ACHN (cell line): Measurements from ENCODE around the gene MLH3.
"Not testable (repeated sequence)": the region's sequence is repeated elsewhere in the genome, so short reads cannot be mapped to it uniquely, and the experiment has no call there.

ENCODE experiments used
- DNase-seq: peaks from one replicate; pipeline ENCODE4 v3.0.0-alpha.2; 2015
- in situ Hi-C: cut with HindIII; loops from 2 replicates; pipeline ENCODE4 v1.10.0; 2017; ENCODE audit warnings: low sequenced_read_pairs, low pct_ligation_motif_present, low pct_unique_long_range_greater_than_20kb

Gene MLH3

DNA sequence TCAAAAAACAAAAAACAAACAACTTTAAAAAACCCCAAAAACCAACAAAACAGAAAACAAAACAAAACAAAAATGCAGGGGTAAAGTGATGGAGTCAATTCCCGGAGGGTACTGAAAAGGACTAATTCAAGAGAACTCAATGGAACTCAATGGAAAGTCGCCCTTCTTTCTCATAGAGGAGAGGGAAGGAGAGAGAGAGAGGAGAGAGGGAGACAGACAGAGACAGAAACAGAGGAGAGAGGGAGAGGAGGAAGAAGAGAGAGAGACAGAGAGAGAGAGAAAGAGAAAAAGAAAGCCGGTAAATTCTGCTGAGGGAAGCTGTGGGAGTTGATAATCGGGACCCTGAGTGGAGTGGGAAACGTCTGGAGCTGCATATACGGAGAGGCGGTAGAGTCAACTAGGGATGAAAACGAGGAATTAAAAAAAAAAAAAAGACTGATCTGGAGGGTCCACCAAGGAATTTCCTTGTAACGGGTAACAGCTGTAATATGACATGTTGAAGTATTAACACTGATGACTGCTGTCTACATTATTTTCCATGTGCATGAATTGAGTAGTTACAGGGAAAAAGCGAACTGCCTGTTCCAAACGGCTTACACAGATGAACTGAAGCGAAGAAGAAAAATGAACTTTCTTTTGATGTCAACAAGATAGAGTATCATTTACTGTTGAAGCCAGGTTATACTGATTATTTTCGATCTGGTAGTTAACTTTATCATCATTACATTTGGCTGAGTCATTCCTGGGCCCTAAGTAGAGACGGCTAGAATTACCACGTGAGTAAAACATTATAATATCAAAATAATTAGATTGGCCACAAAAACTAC is 17.2 kb upstream of the MLH3 start:
- DNase-seq = peak; percentile 16
- in situ Hi-C loops = no loop called here

DNA sequence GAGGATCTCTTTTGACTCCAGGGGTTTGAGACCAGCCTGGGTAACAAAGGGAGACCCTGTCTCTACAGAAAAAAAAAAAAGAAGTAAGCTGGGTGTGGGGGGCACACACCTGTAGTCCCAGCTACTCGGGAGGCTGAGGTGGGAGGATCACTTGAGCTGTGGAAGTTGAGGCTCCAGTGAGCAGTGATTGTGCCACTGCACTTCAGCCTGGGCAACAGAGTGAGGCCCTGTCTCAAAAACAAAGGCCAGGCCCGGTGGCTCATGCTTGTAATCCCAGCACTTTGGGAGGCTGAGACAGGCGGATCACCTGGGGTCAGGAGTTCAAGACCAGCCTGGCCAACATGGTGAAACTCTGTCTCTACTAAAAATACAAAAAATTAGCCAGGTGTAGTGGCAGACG is 16.5 kb upstream of the MLH3 start:
- in situ Hi-C loops, DNase-seq: not testable (repeated sequence)

DNA sequence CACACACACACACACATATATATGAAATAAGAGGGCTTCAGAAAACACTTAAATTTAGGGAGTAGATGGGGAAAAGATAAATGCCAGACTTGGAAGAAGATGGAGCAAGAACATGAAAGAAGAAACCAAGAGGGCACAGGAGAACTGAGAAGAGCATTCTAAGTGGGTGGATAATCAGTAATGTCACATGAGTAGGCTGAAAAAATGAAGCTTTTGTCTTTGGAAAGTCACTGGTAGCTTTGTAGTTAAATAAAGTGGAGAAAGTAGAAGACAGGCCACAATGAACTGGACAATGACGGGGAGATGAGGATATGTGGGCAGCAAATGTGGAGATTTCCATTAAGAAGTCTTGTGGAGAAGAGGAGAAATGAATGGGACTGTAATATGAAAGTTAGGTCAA is 15.9 kb upstream of the MLH3 start:
- in situ Hi-C loops = no loop called here
- DNase-seq = no peak

DNA sequence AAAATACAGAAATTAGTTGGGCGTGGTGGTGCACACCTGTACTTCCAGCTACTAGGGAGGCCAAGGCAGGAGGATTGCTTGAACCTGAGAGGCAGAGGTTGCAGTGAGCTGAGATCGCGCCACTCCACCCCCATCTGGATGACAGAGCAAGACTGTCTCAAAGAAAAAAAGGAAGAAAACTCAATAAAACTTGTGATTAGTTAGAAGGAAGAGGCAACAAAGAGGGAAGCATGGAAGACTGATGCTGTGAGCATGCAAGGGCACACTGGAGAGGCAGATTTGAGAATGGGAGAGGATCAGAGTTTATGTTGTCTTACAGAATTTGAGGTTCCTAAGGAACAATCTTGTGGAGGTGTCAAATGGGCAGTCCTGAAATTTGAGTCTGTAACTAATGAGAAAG is 15.4 kb upstream of the MLH3 start:
- DNase-seq = no peak
- in situ Hi-C loops = no loop called here

DNA sequence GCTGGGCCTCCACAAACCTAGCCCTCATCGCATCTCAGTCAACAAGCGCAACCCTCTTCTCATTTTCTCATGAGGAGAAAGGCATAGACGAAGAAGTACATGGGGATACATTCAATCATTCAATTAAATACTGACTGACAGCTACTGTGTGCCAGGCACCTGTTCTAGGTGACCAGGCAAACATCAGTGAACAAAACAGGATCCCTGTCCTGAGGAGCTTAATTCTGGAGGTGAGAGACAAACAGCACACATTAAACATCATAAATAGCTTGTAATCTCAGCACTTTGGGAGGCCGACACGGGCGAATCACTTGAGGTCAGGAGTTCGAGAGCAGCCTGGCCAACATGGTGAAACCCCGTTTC is 12.9 kb upstream of the MLH3 start:
- in situ Hi-C loops = no loop called here
- no peak for DNase-seq

DNA sequence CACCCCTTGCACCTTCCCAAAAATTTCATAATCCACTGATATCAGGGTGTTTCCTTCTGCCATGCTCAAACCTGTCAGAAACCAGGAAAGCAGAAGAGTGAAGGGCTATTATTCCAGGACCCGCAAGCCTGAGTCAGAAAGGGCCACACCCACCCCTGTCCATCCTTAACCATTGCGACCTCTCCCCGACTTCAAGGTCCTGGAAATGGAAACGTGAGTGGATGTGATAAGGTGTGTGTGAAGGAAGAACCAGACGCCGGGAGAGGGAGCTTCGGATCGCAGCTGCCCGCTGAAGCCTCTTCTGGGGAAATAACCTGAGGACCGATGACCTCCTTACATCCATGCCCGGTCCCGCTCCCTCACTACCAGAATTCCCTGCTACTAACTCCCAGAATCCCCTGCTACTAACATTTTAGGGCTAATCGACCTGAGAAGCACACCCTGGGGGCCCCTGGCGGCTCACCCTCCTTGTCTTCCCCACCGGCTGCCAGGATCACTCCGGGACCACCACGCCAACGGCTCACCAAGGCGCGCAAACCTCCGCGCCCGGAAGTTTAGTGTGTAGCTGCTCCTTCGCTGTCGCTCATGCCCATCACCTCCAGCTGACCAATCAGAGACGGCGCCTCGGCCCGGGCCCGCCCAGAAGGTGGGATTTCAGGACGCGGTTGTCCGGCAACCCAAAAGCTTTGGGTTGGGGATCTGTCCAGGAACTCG is 12.4 kb upstream of the MLH3 start, which contains the start of gene ACYP1:
Gene ACYP1, minus strand, starts transcription at position 534 of the 714 bp plus-strand sequence. Its CDS starts 471 bp downstream, at position 63.
- peak; percentile 84 for DNase-seq
- in situ Hi-C loops = no loop called here

DNA sequence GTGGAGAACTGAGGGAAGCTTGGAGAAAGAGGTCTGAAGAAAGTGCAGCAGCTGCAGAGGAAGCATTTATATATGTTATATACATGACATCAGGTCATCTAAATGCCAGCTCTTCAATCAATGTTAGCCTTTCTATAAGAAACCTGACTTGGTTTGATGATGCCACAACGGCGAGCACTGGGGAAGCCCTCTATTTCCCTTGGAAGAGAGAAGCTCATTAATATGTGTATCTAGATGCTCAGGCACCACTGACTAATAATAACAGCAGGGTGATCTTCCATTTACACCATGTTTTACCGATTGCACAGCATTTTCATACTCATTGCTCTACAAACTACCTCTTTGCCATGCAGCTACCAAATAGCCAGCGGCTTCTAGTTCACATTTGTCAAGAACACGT is 11.7 kb upstream of the MLH3 start:
- no peak for DNase-seq
- in situ Hi-C loops = no loop called here

DNA sequence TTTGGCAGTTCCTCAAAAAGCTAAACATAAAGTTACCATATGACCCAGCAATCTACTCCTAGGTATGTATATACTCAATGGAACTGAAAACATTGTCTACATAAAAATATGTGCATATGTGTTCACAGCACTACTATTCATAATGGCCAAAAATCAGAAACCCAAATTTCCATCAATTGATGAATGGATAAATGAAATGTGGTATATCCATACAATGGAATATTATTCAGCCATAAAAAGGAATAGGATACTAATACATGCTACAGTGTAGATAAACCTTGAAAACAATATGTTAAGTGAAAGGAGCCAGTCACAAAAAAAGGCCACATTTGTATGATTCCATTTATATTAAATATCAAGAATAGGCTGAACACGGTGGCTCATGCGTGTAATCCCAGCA is 9.2 kb upstream of the MLH3 start:
- in situ Hi-C loops = no loop called here
- DNase-seq = no peak

DNA sequence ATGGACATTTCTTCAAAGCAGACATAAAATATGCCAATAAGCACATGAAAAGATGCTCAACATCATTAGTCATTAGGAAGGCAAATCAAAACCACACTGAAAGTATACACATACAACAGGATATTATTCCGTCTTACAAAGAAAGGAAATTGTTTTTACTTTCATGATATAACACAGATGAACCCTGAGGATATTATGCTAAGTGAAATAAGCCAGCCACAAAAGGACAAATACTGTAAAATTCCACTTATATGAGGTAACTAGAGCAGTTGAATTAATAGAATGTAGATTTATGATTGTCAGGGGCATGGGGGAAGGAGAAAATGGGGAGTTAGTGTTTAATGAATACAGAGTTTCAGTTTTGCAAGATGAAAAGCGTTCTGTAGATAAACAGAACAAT is 8.4 kb upstream of the MLH3 start:
- in situ Hi-C loops = no loop called here

DNA sequence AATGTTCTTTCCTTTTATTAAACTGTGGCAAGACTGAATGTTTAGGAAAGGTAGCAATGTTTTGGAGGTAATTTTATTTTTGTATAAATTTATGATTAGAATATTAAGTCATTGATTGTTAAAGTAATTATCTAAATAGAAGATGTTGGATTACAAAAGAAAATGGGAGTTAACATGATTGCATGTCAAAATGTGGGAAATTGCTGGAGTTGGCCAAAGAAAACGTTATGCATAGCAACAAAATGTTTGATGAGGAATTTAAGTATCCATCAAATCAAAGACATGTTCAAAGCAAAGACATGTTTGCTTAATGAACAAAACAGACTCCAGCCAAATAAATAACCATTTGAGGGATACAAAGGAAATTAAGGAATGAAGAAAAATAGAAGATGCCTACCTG is 3.2 kb upstream of the MLH3 start:
- in situ Hi-C loops = no loop called here
- DNase-seq = no peak

More for the DNA sequence above, 8.4 kb upstream of the MLH3 start:
- no peak for DNase-seq

DNA sequence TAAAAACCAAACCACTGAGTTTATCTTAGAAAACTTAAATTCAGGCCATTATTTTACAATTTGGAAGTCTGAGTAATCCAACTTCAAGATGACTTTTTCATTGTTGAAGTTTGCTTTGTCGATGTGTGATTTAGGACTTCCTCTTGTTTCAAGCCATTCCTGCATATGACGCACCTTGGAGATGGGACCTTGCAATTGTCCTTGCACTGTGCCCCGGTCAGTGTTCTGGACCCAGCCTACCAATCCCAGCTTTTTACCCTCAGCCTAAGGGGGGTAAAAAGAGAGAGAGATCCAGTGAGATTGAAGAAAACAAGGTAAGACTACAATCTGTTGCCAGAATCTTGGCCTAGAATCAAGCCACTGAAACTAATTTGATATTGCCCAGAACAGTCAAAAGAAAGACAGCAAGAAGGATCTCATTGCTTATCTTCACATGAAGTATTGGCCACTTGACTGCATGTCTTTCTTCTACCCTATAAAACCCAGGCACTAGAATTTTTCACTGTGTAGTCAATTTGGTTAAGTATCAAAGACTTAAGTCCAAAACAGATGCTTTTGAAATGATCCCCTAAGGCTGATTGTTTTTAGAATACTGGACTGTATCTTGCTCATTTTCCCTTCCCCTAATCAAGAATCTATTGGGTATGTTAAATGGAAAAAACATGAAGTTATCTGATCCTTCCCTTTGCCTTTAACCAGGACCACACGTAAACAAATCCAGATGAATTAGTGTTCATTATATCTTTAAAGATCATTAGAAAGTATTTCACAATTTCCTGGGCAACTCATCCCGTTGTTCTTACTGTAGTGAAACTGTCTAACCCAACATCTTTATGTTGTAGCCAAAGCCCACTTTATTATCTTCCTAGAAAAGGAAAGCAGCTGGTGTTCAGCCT is 2.4 kb upstream of the MLH3 start:
- in situ Hi-C loops = no loop called here

DNA sequence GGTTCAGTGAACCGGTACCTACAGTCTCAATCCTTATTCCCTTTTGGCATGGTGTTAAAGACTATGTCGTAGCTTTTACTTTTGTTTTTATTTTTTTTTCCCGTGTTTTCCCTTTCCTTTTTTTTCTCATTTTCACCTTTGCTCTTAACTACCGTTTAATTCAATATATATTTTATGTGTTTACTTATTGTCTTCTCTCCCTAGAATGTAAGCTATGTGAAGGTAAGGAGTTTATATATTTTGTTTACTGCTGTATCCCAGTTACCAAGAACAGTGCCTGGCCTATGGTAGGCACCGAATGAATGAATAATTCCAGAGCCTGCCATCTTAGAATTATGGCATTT is 261 bp upstream of the MLH3 start:
- in situ Hi-C loops = no loop called here
- DNase-seq = no peak

More for the DNA sequence above, 2.4 kb upstream of the MLH3 start:
- no peak for DNase-seq

DNA sequence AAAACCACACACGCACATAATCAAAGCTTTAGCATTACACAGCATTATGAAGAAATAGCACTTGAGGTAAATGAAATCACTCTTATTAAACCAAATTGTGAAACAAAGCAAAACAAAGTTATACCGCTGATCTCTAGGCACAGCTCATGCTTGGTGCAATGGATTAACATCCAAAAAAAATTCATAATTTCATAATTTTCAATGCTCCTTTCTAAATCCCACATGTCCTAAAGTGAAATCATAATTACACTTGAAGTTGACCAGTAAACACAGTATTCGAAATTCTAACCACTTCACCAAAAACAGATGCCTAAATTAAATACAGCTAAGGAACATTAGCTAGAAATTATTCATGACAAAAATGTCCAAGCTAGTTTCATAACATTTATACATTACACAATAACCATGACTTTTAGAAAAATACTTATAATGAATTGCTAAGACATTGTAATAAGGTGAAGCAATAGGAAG is 1.5 kb downstream of the MLH3 start:
- no peak for DNase-seq
- in situ Hi-C loops = no loop called here

DNA sequence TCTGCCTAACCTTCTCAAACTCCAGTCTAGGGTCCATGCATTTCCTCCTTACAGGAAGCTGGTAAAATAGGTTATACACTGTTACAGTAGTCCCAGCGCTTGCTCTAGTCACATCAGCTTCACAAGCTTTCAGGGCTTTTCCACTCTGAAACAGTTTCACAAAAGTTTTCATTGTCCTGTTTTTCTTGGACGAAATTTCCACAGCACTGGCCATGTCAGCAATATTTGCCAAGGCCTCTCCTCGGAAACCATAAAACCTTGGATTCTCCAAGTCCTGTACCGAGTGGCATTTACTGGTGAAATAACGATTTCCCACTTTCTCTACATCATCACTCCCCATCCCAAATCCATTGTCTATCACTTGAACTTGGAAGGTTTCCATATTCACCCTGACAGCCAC is 2.1 kb downstream of the MLH3 start:
- no peak for DNase-seq
- in situ Hi-C loops = no loop called here

DNA sequence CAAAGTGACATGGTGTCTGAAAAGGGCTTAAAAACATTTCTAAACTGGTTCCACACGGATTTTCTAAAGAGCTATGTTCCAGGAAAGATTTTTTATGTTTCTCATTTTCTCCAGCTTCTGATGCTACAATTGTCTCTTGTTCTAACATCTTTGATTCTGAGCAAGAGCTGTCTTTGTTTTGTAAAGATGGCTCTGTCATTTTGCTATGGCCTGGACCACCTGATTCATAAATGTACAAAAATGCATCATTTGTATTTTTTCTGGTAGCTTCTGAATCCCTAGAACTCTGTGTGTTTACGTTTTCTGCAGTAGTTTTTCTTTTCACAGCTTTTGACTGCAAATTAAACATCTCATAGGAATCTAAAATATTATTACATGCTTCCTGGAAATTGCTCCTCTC is 3.2 kb downstream of the MLH3 start:
- in situ Hi-C loops = no loop called here
- DNase-seq = no peak

DNA sequence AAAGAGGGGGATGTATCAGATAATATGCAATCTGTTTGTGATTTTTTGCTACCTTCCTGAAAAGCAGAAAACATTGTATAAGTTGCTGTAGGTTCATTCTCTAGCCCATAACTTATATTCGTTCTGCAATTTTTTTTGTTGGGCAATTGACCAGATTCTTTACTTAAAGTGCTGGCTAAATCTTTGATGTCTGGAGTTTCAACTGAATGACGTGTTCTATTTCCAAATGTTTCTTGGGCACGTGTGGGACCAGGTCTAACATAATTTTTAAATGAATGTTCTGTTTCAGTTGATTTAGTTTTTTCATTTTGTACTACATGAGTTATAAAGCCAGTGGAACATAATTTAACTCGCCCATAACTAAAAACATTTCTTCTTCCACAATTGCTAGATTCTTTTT is 3.8 kb downstream of the MLH3 start:
- no peak for DNase-seq
- in situ Hi-C loops = no loop called here

DNA sequence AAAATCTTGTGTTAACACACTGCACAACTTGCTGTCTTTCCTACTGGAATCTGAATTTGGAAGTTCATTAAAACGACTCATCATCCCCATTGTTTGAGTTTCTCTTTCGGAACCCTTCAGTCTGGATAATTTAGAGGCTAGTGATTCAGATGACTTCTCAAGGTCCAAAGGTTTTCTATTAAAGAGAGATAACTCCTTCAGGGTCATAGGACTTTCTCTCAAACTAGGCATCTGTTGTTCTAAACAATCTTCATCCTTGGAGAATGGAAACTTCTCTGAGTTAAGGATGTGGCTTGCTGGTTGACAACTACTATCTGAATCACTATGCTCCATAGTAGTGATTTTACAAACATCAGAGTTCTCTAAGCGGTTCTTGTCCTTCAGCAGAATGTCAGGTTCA is 4.4 kb downstream of the MLH3 start:
- in situ Hi-C loops = no loop called here
- no peak for DNase-seq

DNA sequence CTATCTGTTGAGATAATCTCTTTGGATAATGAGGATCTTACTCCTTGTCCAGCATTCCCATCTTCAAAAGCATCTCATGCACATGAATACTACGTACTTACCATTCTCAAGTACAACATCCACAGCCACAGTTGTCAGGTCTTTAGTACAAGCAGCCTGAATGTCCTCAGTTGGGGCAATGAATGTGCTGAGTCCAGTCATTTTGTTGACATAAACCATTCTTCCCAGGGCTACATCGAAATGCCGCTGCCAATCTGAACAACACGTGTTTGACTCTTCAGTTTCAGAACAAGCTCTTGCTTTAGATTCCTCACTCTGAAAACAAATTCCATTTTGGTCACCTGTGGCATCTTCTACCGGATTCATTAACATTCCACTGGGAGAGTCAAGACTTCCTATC is 5.0 kb downstream of the MLH3 start:
- in situ Hi-C loops = no loop called here
- no peak for DNase-seq

DNA sequence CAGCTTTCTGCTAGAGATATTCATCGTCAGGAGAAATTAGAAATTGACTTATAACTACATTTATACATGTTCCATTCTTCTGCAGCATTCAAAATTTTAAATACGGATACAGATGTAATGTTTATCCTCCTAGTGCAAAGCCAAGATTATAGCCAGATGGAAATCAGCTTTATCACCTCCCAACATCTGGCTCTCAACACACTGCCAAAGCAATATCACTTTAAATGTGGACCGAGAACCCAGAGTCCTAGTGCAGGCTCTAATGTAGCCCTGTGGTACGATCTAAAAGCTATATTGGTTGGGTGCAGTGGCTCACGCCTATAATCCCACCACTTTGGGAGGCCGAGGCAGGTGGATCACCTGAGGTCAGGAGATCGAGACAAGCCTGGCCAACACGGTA is 6.5 kb downstream of the MLH3 start:
- in situ Hi-C loops = no loop called here
- no peak for DNase-seq
